Osteoblast (primary cell): ENCODE results near the gene SYT9. TPM values are rescaled to one million over a fixed set of nuclear protein-coding genes. Genes with fewer than 3 reads are reported as not detected.

Experiments
- DNase-seq: peaks from one replicate; pipeline ENCODE4 v3.0.0; 2011; ENCODE audit warnings: low spot score, mixed read lengths; ENCODE audit not compliant: insufficient read length; ENCODE audit errors: missing footprints
- H2AFZ ChIP-seq: 2 replicates; pipeline ENCODE4 v1.6.0; 2011; ENCODE audit warnings: mild to moderate bottlenecking, low read length
- H3K27ac ChIP-seq: 2 replicates; pipeline ENCODE4 v1.5.1; 2011; ENCODE audit warnings: mild to moderate bottlenecking, low read depth, low read length, moderate library complexity
- H3K27me3 ChIP-seq: 2 replicates; pipeline ENCODE4 v1.6.0; 2012; ENCODE audit warnings: mild to moderate bottlenecking, control low read depth, inconsistent platforms, low read length, moderate library complexity; ENCODE audit not compliant: insufficient read depth
- H3K36me3 ChIP-seq: 2 replicates; pipeline ENCODE4 v1.5.1; 2011; ENCODE audit warnings: mild to moderate bottlenecking, low read length, control low read depth, moderate library complexity; ENCODE audit not compliant: insufficient read depth
- H3K4me1 ChIP-seq: 2 replicates; pipeline ENCODE4 v1.5.1; 2011; ENCODE audit warnings: mild to moderate bottlenecking, low read length, control low read depth, moderate library complexity; ENCODE audit not compliant: insufficient read depth
- H3K4me2 ChIP-seq: 2 replicates; pipeline ENCODE4 v1.6.0; 2011; ENCODE audit warnings: mild to moderate bottlenecking, low read length; ENCODE audit not compliant: insufficient read depth
- H3K4me3 ChIP-seq: fragments of 200-600 bp; sonication (generic); 3 replicates; pipeline ENCODE4 v1.5.1; 2012; ENCODE audit warnings: mild to moderate bottlenecking, low read length, inconsistent platforms; ENCODE audit not compliant: insufficient read depth
- H3K79me2 ChIP-seq: 2 replicates; pipeline ENCODE4 v1.6.0; 2012; ENCODE audit warnings: mild to moderate bottlenecking, low read length, control low read depth, inconsistent platforms; ENCODE audit not compliant: insufficient read depth
- H3K9me3 ChIP-seq: 2 replicates; pipeline ENCODE4 v1.5.1; 2011; ENCODE audit warnings: low read depth, low read length, control low read depth
- H4K20me1 ChIP-seq: 2 replicates; pipeline ENCODE4 v1.6.0; 2012; ENCODE audit warnings: mild to moderate bottlenecking, low read length, control low read depth; ENCODE audit not compliant: insufficient read depth
- total RNA-seq: library from RNA; depleted of rRNA; stranded (reverse); fragments of >200 nt; gene quantifications from 2 replicates; pipeline ENCODE4 v1.2.3, GENCODE V29; 2012
- TF ChIP-seq, protein P1 (sequence below): IDR thresholded peaks from 2 replicates; pipeline ENCODE4 v1.5.1; 2011; ENCODE audit warnings: mild to moderate bottlenecking, low read depth, low read length, moderate library complexity; ENCODE audit errors: extremely low read depth

SYT9 gene
- total RNA-seq, 1 donor, result not detected

DNA sequence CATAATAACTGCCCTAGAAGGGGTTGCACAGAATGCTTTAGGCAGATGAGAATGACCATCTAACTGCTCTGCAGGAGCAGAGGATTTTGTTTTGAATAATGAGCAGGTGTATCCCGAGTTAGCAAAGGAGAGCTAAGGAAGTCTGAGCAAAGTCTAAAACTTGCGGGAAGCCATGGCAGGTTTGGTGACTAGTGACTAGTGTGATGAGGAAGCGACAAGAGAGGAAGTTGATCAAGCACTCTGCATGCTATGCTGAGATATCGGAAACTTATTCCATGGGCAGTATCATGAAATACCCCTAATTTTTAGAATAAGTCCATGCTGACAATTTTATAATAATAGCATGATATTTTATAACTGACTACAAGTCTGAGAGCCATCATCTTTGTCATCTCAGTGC is 246.5 kb downstream of the SYT9 start:
- H3K36me3 ChIP-seq, result no peaks in the 10 kb centered on the region

DNA sequence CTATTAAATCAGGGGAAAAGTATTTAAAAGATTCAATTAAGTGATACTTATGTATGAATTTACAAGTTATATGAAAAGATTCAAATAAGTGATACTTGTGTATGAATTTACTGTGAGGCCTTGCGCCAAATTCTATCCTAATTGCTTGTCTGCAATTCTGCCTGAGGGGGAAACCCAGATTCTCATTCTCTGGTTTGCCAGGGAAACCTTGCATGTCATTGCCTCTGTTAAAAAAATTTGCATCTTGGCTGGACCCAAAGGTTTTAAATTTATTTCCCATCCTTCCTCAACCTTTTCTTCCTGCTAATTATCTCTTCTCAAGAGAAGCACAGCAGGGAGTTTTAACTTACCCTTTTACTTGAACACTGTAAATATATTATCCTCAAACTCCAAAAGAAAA is 247.4 kb downstream of the SYT9 start:
- Histone ChIP-seq H4K20me1 (no peaks in the 10 kb centered on the region), H3K4me1 (no peaks in the 10 kb centered on the region), H3K27ac (no peak overlapping the region), H3K79me2 (no peaks in the 10 kb centered on the region), H2AFZ (no peak overlapping the region), H3K36me3 (no peaks in the 10 kb centered on the region), H3K27me3 (no peaks in the 10 kb centered on the region), H3K4me3 (no peak overlapping the region), H3K9me3 (no peaks in the 10 kb centered on the region), H3K4me2 (no peak overlapping the region)
- no peak for DNase-seq
- TF ChIP-seq, protein P1, sequence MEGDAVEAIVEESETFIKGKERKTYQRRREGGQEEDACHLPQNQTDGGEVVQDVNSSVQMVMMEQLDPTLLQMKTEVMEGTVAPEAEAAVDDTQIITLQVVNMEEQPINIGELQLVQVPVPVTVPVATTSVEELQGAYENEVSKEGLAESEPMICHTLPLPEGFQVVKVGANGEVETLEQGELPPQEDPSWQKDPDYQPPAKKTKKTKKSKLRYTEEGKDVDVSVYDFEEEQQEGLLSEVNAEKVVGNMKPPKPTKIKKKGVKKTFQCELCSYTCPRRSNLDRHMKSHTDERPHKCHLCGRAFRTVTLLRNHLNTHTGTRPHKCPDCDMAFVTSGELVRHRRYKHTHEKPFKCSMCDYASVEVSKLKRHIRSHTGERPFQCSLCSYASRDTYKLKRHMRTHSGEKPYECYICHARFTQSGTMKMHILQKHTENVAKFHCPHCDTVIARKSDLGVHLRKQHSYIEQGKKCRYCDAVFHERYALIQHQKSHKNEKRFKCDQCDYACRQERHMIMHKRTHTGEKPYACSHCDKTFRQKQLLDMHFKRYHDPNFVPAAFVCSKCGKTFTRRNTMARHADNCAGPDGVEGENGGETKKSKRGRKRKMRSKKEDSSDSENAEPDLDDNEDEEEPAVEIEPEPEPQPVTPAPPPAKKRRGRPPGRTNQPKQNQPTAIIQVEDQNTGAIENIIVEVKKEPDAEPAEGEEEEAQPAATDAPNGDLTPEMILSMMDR, result no peak

More for the DNA sequence above, 246.5 kb downstream of the SYT9 start:
- Histone ChIP-seq H2AFZ (no peak overlapping the region), H3K4me3 (no peak overlapping the region), H3K4me2 (no peak overlapping the region), H3K4me1 (no peaks in the 10 kb centered on the region), H4K20me1 (no peaks in the 10 kb centered on the region), H3K9me3 (no peaks in the 10 kb centered on the region), H3K79me2 (no peaks in the 10 kb centered on the region), H3K27ac (no peak overlapping the region), H3K27me3 (no peaks in the 10 kb centered on the region)
- DNase-seq, result no peak
- TF ChIP-seq, protein P1, result no peak

DNA sequence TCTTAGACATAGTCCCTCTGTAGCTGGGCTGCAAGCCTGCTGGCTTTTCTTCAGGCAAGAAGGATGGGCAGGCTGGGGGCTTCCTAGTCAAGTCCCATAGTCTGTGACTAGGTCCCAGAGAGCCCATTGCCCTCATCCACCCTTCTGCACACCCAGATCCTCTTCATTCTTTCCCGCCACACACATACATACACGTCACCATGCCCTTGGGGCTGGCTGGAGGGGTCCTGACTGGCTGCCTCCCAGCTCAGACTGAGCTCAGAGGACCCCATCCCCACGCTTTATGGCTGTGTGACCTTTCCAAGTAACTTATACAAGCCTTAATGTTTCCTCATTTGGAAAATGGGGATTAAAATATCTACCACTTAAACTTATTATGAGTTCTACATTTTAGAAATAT is 248.5 kb downstream of the SYT9 start:
- no peaks in the 10 kb centered on the region for H3K4me1 ChIP-seq

DNA sequence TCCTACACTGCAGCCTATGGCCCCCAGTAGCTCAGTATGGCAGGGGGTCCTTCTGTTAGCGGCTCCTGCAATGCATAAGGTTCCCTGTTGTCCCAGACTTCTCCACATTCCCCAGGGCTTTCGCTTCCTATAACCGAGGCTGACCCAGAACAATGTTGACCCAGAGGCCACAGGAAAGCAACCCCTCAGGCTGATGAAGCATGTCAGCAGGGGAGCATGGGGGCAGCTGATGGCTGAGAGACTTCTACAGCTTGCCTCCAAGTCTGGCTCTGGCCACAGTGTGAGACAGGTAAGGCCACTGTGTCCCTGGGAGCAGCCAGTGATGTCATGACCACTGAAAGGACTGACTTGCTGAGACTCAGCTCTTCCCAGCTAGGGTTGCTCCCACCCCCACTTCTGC is 249.5 kb downstream of the SYT9 start:
- H3K9me3 ChIP-seq, result no peaks in the 10 kb centered on the region
- no peaks in the 10 kb centered on the region for H3K36me3 ChIP-seq

More for the DNA sequence above, 248.5 kb downstream of the SYT9 start:
- Histone ChIP-seq H3K9me3 (no peaks in the 10 kb centered on the region), H2AFZ (no peak overlapping the region), H3K4me3 (no peak overlapping the region), H3K36me3 (no peaks in the 10 kb centered on the region), H3K27me3 (no peaks in the 10 kb centered on the region), H4K20me1 (no peaks in the 10 kb centered on the region), H3K4me2 (no peak overlapping the region), H3K27ac (no peak overlapping the region), H3K79me2 (no peaks in the 10 kb centered on the region)
- no peak for DNase-seq
- TF ChIP-seq, protein P1, result no peak

More for the DNA sequence above, 249.5 kb downstream of the SYT9 start:
- DNase-seq, result no peak
- H2AFZ ChIP-seq, result no peak overlapping the region
- H3K27me3 ChIP-seq, result no peaks in the 10 kb centered on the region
- H3K4me3 ChIP-seq, result no peak overlapping the region
- H3K79me2 ChIP-seq, result no peaks in the 10 kb centered on the region
- H3K4me2 ChIP-seq, result no peak overlapping the region
- TF ChIP-seq, protein P1, result no peak
- H3K4me1 ChIP-seq, result no peaks in the 10 kb centered on the region
- no peaks in the 10 kb centered on the region for H4K20me1 ChIP-seq
- no peak overlapping the region for H3K27ac ChIP-seq
